ENCODE results near the gene CARNS1.

CARNS1 gene

GRCh38 chr11:67415501-67416304, at the start of gene CARNS1:
CARNS1 (plus strand) TSS chr11:67415678; CDS start chr11:67416200, 522 bp downstream.
- no peak for DNase-seq (ENCODE audit: low spot score)

- no peak for DNase-seq (ENCODE audit: low spot score)
These were observed 49.6 kb upstream of the CARNS1 start for GRCh38 chr11:67365736-67366444.

- DNase-seq (ENCODE audit: low spot score): no peak
These were observed 48.9 kb upstream of the CARNS1 start for GRCh38 chr11:67366546-67366945.

- DNase-seq (ENCODE audit: low spot score): no peak
These were observed 48.3 kb upstream of the CARNS1 start for GRCh38 chr11:67366961-67367760.

- no peak for DNase-seq (ENCODE audit: low spot score)
These were observed 47.7 kb upstream of the CARNS1 start for GRCh38 chr11:67367761-67368227.

DNA sequence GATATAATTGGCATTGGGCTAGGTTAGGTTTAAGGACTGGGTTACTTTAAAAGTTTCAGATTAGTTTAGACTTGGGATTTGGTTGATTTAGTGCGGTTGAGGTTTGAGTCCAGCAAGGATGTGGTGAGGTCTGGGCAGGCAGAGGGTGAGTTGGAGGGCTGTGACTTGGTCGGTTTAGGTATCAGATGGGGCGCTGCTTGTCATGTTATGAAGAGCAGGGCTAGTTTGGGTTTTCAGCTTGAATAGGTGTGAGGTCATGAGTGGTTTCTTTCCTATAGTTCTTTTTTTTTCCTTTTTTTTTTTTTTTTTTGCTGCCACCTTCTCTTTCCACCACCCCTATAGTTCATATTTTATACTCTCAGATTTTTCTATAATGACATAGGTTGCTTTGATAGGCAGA, 46.9 kb upstream of the CARNS1 start:
- DNase-seq (ENCODE audit: low spot score): no peak

DNA sequence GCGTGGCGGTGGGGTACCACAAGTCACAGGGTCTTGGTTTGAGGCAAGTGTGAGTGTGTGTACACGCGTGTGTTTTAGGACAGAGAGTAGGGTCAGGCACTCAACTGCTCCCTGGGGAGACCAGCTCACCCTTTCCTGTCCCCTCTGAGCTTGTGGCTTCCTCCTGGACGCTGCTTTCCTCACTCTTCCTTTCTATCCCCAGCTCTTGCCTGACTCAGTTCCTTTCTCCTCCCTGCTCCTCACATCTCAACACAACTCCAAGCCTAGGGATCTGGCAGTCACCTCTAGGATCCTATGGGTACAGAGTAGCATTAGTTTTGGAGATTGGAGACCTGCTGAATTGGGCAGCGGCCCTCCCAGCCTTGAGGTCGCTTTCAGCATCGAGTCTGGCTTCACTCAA, 46.2 kb upstream of the CARNS1 start:
- DNase-seq (ENCODE audit: low spot score): no peak

GRCh38 chr11:67369801-67370284, 45.6 kb upstream of the CARNS1 start:
- peak; percentile 44 for DNase-seq (ENCODE audit: low spot score)

GRCh38 chr11:67370351-67371076, 45.0 kb upstream of the CARNS1 start:
- peak; percentile 64 for DNase-seq (ENCODE audit: low spot score)

DNA sequence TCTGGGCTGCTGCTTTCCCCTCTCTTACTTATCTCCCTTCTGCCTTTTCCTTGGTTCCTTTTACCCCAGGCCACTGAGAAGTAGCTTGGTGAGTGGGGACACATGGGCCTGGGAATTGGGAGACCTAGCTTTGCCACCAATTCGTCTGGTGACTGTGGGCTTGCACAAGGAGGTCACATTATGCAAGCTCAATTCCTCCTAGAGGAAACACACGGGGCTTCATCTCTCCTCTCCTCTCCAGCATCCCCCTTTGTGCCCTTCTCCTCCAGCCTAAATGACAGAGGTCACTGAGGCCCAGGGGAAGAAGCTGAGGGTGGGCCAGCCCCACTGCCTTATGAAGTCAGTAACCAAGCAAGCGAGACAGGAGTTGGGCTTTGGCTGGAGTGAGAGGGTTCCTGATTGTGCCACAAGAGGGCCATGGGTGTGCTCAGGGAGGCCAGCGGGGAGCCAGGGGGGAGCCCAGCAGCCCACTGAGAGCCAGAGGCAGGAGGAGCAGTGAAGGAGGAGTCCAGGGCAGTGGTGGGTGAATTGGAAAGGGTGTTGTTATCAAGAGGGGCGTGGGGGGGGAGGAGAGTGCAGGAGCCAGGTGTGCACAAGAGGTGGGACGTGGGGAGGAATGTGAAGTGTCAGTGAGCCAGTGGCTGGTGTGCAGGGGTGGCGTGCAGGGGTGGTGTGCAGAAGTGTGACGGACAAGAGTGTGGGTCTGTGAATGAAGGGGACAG, 44.1 kb upstream of the CARNS1 start:
- peak; percentile 74 for DNase-seq (ENCODE audit: low spot score)

GRCh38 chr11:67371911-67372320, 43.6 kb upstream of the CARNS1 start:
- DNase-seq (ENCODE audit: low spot score): no peak

GRCh38 chr11:67372321-67372992, 43.0 kb upstream of the CARNS1 start:
- DNase-seq (ENCODE audit: low spot score): peak; percentile 49

GRCh38 chr11:67372993-67373647, 42.4 kb upstream of the CARNS1 start, which contains the start of gene CLCF1:
CLCF1 (minus strand) TSS chr11:67373598; CDS start chr11:67373539, 59 bp downstream.
- peak; percentile 82 for DNase-seq (ENCODE audit: low spot score)

DNA sequence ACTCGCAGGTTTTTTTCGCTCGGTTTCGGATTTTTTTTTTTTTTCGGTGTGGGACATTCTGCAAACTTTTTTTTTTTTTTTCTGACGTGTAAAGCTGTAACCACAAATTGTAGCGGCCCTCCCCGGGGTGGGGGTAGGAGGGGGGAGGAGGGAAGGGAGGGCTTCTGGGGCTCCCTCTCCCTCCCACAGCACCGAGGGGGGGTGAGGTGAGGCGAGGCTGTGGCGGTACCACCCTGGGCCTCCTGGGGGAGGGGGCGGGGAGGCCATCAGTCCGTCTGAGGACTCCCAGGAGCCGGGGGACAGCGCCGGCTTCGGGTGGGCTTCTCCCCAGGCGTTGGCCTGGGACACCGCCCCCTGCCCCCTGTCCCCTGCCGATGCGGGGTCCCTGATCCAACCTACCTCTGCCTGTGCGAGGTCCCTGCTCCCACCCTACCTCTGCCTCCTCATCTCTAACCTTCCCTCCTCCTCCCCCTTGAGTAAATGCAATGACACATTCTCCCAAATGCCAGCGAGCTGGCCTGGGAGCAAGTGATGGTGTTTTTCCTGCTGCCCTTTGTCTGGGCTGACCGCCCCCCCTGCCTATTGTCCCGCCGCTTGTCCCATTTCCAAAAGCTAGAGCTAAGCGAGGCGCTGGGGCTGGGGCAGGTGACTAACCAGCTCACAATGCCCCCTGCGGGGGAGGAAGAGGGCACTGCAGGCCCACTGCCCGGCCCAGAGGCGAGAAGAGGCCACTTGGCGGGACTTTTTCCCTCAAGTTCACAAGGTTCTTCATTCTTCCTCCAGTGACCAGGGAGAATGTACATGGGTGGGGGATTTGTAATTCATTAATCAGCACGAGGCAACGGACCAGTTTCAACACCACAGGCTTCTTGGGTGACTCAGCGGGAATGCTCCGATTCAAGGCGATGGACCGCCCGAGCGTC, 41.6 kb upstream of the CARNS1 start:
- DNase-seq (ENCODE audit: low spot score): peak; percentile 88

DNA sequence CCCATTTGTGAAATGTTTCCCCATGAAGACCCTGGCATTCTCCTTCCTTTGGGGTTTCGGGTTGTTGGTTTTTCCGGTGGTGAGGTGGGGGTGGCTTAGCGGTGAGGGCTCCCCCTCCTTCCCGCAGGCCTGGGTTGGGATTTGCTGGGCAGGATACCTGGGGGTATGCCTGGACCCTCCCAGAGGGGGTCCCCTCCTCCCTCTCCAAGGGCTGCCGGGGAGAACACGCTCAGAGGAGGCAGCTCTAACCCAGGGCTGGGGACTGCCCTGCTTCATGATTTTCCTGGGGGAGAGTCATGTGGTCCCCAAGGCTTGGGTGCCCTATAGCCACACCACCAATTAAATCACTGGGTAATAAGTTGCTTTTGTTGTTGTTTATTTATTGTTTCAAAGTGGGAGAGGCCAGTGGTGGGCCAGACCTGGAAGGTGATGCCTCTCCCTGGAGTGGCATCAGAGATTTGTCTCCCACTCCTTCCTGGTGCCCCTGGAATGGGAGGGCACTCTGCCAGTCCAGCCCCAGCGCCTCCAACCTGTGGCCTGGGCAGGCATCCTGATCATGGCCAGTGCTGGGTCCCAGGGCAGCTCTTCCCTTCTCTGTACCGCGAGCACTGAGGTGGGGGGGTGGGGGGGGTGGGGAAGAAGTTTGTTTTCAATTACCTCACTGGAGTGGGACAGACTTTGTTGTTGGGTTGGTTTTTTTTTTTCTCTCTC, 40.8 kb upstream of the CARNS1 start:
- no peak for DNase-seq (ENCODE audit: low spot score)

DNA sequence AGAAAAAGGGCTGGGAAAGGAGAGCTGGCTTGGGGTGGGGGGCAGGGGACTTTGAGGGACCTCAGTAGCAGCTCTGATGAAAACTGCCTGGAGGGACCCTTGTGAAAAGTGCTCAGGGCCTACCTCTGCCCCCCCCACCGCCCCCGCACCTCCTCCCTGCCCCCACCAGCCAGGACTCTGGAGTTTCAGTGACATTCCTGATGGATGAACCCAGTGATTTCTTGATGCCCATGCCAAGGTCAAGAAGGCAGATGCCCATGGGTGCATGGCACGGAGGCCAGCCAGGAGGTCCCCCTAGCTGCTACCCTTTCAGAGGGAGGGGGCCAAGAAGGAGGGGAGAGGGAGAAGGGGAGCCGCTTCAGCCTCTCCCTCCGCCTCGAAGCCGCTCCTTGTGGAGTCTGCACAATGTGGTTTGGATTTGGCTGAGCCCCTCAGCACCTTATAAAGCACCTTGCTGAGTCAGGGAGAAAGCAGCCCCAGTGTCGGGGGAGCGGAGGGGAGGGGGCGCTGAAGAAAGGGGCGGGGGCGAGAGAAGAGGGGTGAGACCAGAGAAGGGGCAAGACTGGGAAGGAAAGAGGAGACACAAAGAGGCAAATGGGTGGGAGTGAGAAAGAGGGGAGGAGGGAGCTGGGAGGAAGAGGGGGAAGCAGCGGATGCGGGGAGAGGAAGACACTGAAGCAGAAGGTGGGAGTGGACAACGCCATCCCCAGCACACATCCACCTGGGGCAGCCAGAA, 40.0 kb upstream of the CARNS1 start:
- no peak for DNase-seq (ENCODE audit: low spot score)
